ENCODE data around the gene ME1.
A peak's percentile ranks its signal among the peaks of the same experiment; 100 is the strongest.
"Not testable (repeated sequence)": the region's sequence is repeated elsewhere in the genome, so short reads cannot be mapped to it uniquely, and the experiment has no call there.

Gene ME1

DNA sequence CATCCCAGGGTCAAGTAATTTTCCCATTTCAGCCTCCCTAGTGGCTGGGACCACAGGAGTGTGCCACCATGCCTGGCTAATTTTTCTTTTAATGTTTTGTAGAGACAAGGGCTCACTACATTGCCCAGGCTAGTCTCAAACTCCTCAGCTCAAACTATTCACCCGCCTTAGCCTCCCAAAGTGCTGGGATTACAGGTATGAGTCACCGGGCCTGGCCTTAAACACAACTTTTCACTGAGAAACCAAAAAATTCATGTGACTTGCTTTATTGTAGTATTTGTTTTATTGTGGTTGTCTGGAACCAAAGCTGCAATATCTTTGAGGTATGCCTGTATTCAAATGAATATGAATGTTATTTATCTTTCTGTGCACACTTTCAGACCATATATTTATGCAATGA lies 165.5 kb downstream of the ME1 start:
- DNase-seq (ENCODE audit: extremely low read depth in 1 of 2, low read depth in 1 of 2): no peak

DNA sequence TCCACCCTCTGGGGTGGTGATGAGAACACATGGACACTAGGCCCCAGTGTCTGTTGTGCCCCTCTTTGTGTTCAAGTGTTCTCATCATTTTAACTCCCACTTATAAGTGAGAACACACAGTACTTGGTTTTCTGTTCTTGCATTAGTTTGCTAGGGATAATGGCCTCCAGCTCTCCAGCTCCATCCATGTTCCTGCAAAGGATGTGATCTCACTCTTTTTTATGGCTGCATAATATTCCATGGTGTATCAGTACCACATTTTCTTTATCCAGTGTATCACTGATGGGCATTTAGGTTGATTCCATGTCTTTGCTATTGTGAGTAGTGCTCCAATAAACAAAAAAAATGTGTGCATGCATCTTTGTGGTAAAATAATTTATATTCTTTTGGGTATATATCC lies 170.3 kb downstream of the ME1 start:
- no peak for DNase-seq (ENCODE audit: extremely low read depth in 1 of 2, low read depth in 1 of 2)

DNA sequence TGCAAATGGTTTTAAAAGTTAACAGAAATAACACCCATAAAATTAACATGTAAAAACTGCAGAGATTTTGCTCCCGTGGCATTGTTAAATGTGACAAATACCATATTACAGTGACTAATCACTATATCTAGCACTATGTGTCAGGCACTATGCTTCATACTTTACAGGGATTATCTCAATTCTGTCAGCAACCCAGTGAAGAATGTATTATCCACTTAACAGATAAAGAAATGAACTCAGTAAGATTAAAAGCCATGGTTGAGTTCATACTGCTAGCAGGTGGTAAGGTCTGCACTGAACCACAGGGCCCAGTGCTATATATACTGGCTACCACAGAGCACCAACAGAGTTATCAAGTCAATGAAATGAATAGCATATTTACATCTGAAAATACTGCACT lies 172.3 kb downstream of the ME1 start:
- DNase-seq (ENCODE audit: extremely low read depth in 1 of 2, low read depth in 1 of 2): no peak

- DNase-seq (ENCODE audit: extremely low read depth in 1 of 2, low read depth in 1 of 2): no peak
These were observed 173.1 kb downstream of the ME1 start for GRCh38 chr6:83257791-83258190.

DNA sequence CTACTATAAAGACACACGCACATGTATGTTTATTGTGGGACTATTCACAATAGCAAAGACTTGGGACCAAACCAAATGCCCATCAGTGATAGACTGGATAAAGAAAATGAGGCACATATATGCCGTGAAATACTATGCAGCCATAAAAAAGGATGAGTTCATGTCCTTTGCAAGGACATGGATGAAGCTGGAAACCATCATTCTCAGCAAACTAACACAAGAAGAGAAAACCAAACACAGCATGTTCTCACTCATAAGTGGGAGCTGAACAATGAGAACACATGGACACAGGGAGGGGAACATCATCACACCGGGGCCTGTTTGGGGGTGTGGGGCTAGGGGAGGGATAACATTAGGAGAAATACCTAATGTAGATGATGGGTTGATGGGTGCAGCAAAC lies 174.1 kb downstream of the ME1 start:
- DNase-seq (ENCODE audit: extremely low read depth in 1 of 2, low read depth in 1 of 2): not testable (repeated sequence)

GRCh38 chr6:83252719-83253118 lies 178.1 kb downstream of the ME1 start:
- no peak for DNase-seq (ENCODE audit: extremely low read depth in 1 of 2, low read depth in 1 of 2)

- no peak for DNase-seq (ENCODE audit: extremely low read depth in 1 of 2, low read depth in 1 of 2)
These were observed 180.6 kb downstream of the ME1 start for GRCh38 chr6:83250235-83250634.

DNA sequence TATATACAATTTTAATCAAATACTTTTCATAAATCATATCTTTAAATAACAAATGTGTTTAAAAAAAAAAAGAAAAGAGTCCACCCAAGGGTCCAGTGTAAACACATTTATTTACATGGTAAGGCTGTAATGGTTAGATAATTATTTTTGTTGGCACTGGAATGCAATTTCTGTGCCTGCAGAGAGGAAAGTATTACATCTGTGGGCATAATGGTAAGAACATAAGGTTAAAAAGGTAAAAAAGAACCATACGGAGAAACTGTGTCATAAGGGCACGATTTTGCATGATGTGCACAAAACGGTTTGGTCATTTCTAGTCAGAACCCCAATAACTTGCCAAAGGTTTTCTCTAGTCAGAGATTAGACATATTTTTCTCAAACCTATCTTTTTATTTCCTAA lies 183.4 kb downstream of the ME1 start:
- no peak for DNase-seq (ENCODE audit: extremely low read depth in 1 of 2, low read depth in 1 of 2)

- DNase-seq (ENCODE audit: extremely low read depth in 1 of 2, low read depth in 1 of 2): no peak
These were observed 199.7 kb downstream of the ME1 start for GRCh38 chr6:83231146-83231545.

DNA sequence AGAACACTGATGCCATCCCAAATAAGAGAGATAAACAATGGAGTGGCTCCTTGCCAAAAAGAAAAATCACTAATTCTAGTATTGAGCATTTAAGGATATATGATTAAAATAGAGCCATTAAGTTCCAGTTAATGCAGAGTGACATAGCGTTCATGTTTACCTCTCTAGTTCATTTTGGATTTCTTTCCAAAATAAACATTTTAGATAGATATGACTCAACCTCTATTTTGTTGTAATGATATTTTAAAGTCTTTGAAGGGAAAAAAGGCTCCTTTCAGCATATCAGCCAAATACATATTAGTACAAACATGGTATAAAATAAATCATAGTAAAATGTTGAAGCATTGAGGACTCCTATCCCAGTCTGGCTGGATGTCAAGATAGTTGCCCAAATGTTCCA lies 204.3 kb downstream of the ME1 start:
- no peak for DNase-seq (ENCODE audit: extremely low read depth in 1 of 2, low read depth in 1 of 2)

GRCh38 chr6:83221889-83222479 lies 208.9 kb downstream of the ME1 start:
- no peak for DNase-seq (ENCODE audit: extremely low read depth in 1 of 2, low read depth in 1 of 2)

- DNase-seq (ENCODE audit: extremely low read depth in 1 of 2, low read depth in 1 of 2): no peak
These were observed 209.6 kb downstream of the ME1 start for GRCh38 chr6:83221276-83221675.

DNA sequence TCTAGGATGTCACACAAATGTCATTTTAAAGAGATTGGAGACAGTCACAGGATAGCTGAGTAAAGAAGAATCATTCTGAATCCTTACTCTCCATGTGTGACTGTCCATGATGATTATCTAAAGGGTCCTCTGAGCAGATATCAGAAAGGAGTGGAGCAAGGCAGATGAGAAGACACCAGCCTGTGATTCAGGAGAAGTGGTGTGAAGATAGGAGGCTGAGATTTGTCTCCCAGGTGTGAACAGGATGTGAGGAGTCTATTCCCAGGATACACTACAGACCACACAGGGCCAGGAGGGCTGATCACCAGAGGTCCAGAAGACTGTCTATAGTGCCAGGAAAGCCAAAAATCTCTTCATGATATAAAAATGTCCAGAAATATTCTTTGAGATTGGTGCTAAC lies 210.7 kb downstream of the ME1 start:
- DNase-seq (ENCODE audit: extremely low read depth in 1 of 2, low read depth in 1 of 2): no peak

DNA sequence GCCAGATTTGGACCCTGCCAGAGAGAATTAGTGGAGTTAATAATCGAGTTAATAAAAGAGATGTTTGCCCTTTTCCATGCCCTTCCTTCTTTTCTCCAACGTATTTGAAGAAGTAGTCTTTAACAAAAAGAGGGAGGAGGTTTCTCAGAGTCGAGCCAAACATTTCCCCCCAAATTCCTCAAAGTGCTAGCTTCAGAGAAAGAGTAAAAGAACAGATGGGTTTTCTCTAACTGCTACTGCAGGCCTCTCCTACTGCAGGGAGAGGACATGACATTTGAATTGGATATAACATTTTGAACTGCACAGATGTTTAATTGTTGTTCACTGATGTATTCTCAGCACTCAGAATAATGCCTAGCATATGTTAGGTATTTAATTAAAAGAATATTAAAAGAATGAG lies 212.2 kb downstream of the ME1 start:
- DNase-seq (ENCODE audit: extremely low read depth in 1 of 2, low read depth in 1 of 2): no peak

- no peak for DNase-seq (ENCODE audit: extremely low read depth in 1 of 2, low read depth in 1 of 2)
These were observed 214.0 kb downstream of the ME1 start for GRCh38 chr6:83216806-83217205.

DNA sequence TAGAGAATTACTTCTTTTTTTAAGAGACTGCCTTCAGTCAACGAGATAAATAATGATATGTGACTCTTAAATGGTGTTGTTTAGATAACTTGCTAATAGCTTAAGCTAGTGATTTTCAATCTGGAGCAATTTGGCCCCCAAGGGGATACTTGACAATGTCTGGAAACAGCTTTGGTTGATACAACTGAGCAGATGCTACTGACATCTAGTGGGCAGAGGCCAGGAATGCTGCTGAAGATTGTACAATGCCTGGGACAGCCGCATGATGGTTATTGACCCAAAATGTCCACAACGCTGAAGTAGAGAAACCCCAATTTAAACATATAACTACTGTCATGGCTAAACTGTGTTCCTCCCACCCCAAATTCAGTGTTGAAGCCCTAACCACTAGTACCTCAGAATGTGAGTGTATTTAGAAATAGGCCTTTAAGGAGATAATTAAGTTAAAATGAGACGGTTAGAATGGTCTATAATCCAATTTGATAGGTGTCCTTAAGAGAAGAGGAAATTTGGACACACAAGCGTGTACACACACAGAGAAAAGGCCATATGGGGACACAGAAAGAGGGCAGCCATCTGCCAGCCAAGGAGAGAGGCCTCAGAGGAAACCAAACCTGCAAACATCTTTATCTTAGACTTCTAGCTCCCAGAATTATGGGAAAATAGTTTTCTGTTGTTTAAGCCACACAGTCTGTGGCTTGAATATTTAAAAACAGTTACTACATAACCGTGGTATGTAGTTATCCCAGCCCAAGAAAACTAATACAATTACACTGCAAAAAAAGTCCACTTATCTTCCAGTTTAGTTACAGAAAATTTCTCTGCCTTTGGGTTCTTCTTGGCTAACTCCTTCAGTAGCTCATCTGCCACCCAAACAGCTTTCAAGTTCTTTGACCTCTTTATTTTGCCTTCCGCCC lies 215.5 kb downstream of the ME1 start:
- DNase-seq (ENCODE audit: extremely low read depth in 1 of 2, low read depth in 1 of 2): peak in 1 of 2 donors; percentile 5

GRCh38 chr6:83202031-83202430 lies 228.8 kb downstream of the ME1 start:
- DNase-seq (ENCODE audit: extremely low read depth in 1 of 2, low read depth in 1 of 2): no peak

DNA sequence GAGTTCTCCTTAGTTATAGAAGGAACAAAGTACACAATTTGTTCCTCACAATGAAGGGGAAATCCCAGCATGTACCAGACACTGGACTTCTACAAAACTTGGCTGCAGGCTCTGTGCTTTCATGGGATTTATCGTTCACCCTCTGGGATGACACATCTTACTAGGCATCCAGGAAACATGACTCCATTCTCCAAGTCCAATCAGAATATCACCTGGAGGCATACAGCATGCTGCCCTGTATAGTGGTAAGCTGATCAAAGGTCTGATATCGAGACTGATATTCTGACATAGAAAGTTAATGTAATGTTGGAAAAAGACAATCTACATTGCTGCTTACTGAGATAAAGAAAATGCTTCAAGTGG lies 231.0 kb downstream of the ME1 start:
- DNase-seq (ENCODE audit: extremely low read depth in 1 of 2, low read depth in 1 of 2): no peak

- DNase-seq (ENCODE audit: extremely low read depth in 1 of 2, low read depth in 1 of 2): no peak
These were observed 231.5 kb downstream of the ME1 start for GRCh38 chr6:83199173-83199862.

DNA sequence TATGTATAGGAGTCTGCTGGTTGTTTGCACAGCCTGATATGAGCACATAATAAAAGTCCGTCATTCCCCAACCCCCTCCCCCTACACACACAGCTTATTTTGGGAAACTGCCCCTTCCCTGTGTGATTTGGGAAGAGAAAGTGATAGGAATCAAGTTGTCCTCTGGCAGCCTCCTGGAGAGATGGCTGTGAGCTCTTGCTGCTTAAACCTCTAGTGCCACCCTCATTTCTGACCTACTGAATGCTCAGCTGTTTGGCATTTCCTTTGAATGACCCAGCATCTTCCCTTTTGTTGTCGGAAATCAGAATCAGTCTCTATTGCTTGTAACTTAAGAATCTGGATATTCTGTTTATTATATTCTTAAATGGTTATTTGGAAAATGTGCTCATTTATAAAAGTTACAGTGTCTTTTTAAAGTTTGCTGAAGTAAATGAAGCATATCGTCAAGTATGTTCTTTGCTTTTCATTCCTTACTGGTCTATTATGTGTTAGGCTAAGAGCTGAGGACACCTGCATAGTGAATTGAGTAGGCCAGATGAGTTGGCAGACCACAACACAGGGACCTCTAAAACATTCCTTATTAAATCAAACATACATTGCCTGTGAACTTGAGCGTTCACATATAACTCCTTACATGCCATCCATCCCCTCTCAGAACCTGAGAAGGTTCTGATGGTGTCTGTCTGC lies 232.2 kb downstream of the ME1 start:
- no peak for DNase-seq (ENCODE audit: extremely low read depth in 1 of 2, low read depth in 1 of 2)
